Measurements from ENCODE around the gene HS6ST1. TPM values are rescaled to one million over a fixed set of nuclear protein-coding genes. Genes with fewer than 3 reads are reported as not detected.

HS6ST1 gene
- total RNA-seq, 3 donors from 2014 or later (not counting 1 experiment from before 2014, with no cell fraction given), result 18.9 to 35.9 (median 28.8) TPM

DNA sequence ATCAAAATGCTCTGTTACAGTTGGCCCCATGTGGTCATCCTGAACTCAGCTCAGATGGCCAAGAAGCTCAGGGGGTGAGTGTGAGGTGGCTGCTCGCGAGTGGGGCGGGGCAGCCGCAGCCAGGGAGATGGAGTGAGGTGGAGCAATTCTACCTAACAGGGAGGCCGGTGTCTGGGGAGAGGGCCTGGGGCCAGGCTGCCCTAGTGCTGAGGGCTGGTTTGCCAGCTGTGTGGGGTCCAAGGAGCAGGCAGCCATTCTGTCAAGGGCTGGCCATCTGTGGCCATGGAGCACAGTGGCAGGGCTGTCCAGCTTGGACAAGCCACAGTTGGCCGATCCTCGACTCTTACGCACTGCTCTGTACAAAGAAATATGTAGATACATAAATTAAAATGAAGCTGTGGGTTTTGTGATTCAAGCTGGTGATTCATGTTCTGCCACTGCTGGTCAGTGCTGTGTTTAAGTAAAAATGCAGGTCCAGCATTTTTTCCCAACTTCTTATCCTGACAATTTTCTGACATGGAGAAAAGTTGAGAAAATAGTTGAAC is 82.1 kb downstream of the HS6ST1 start:
- Histone ChIP-seq H3K36me3 (ENCODE audit: control insufficient read depth, insufficient read depth, low read length) (no peaks in the 10 kb centered on the region), H3K4me3 (ENCODE audit: low read length) (no peak overlapping the region), H3K27ac (ENCODE audit: low read length) (no peak overlapping the region), H3K9me3 (ENCODE audit: control insufficient read depth, insufficient read depth, low read length) (no peaks in the 10 kb centered on the region), H3K27me3 (ENCODE audit: control insufficient read depth, insufficient read depth, low read length) (peaks cover 2% of the 10 kb centered on the region), H3K4me1 (ENCODE audit: control insufficient read depth, insufficient read depth, low read length) (peaks cover 10% of the 10 kb centered on the region)
- Mint-ChIP-seq H3K36me3 (no peaks in the 10 kb centered on the region), H3K4me1 (no peaks in the 10 kb centered on the region), H3K27ac (no peak overlapping the region), H3K27me3 (ENCODE audit: low read depth in 2 of 2) (no peaks in the 10 kb centered on the region), H3K9me3 (no peaks in the 10 kb centered on the region), H3K4me3 (no peak overlapping the region)
- 95% methylated on average over 8 of the region's 8 CpGs for WGBS (ENCODE audit: insufficient coverage)
- no peak for DNase-seq
- intact Hi-C loops (cut with micrococcal nuclease), result no loop called here
- TF ChIP-seq, protein P1, sequence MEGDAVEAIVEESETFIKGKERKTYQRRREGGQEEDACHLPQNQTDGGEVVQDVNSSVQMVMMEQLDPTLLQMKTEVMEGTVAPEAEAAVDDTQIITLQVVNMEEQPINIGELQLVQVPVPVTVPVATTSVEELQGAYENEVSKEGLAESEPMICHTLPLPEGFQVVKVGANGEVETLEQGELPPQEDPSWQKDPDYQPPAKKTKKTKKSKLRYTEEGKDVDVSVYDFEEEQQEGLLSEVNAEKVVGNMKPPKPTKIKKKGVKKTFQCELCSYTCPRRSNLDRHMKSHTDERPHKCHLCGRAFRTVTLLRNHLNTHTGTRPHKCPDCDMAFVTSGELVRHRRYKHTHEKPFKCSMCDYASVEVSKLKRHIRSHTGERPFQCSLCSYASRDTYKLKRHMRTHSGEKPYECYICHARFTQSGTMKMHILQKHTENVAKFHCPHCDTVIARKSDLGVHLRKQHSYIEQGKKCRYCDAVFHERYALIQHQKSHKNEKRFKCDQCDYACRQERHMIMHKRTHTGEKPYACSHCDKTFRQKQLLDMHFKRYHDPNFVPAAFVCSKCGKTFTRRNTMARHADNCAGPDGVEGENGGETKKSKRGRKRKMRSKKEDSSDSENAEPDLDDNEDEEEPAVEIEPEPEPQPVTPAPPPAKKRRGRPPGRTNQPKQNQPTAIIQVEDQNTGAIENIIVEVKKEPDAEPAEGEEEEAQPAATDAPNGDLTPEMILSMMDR (IDR thresholded peaks at IDR 0.05), result no peak
- no peak for ATAC-seq

GRCh38 chr2:128235581-128235980 is 83.1 kb downstream of the HS6ST1 start:
- Mint-ChIP-seq H3K36me3 (no peaks in the 10 kb centered on the region), H3K27ac (no peak overlapping the region), H3K4me1 (no peaks in the 10 kb centered on the region), H3K27me3 (ENCODE audit: low read depth in 2 of 2) (no peaks in the 10 kb centered on the region), H3K4me3 (no peak overlapping the region), H3K9me3 (no peaks in the 10 kb centered on the region)
- Histone ChIP-seq H3K27me3 (ENCODE audit: control insufficient read depth, insufficient read depth, low read length) (peaks cover 2% of the 10 kb centered on the region), H3K4me3 (ENCODE audit: low read length) (no peak overlapping the region), H3K27ac (ENCODE audit: low read length) (no peak overlapping the region), H3K9me3 (ENCODE audit: control insufficient read depth, insufficient read depth, low read length) (no peaks in the 10 kb centered on the region), H3K4me1 (ENCODE audit: control insufficient read depth, insufficient read depth, low read length) (peaks cover 10% of the 10 kb centered on the region), H3K36me3 (ENCODE audit: control insufficient read depth, insufficient read depth, low read length) (no peaks in the 10 kb centered on the region)
- TF ChIP-seq, protein P1 (IDR thresholded peaks at IDR 0.05), result no peak
- no peak for DNase-seq
- WGBS (ENCODE audit: insufficient coverage), result 91% methylated on average over 8 of the region's 8 CpGs
- intact Hi-C loops (cut with micrococcal nuclease), result no loop called here
- ATAC-seq, result no peak

GRCh38 chr2:128234613-128235012 is 84.1 kb downstream of the HS6ST1 start:
- Histone ChIP-seq H3K36me3 (ENCODE audit: control insufficient read depth, insufficient read depth, low read length) (no peaks in the 10 kb centered on the region), H3K27ac (ENCODE audit: low read length) (no peak overlapping the region), H3K27me3 (ENCODE audit: control insufficient read depth, insufficient read depth, low read length) (peaks cover 2% of the 10 kb centered on the region), H3K4me1 (ENCODE audit: control insufficient read depth, insufficient read depth, low read length) (peaks cover 10% of the 10 kb centered on the region), H3K9me3 (ENCODE audit: control insufficient read depth, insufficient read depth, low read length) (no peaks in the 10 kb centered on the region), H3K4me3 (ENCODE audit: low read length) (no peak overlapping the region)
- TF ChIP-seq, protein P1 (IDR thresholded peaks at IDR 0.05), result no peak
- ATAC-seq, result no peak
- WGBS (ENCODE audit: insufficient coverage), result 87% methylated on average over 5 of the region's 5 CpGs
- Mint-ChIP-seq H3K36me3 (no peaks in the 10 kb centered on the region), H3K4me1 (no peaks in the 10 kb centered on the region), H3K4me3 (no peak overlapping the region), H3K27me3 (ENCODE audit: low read depth in 2 of 2) (no peaks in the 10 kb centered on the region), H3K27ac (no peak overlapping the region), H3K9me3 (no peaks in the 10 kb centered on the region)
- DNase-seq, result no peak
- intact Hi-C loops (cut with micrococcal nuclease), result no loop called here

- Histone ChIP-seq H3K36me3 (ENCODE audit: control insufficient read depth, insufficient read depth, low read length) (no peaks in the 10 kb centered on the region), H3K9me3 (ENCODE audit: control insufficient read depth, insufficient read depth, low read length) (no peaks in the 10 kb centered on the region), H3K4me3 (ENCODE audit: low read length) (peak overlapping the region; percentile 52), H3K4me1 (ENCODE audit: control insufficient read depth, insufficient read depth, low read length) (peaks cover 10% of the 10 kb centered on the region), H3K27me3 (ENCODE audit: control insufficient read depth, insufficient read depth, low read length) (peaks cover 2% of the 10 kb centered on the region), H3K27ac (ENCODE audit: low read length) (no peak overlapping the region)
- ATAC-seq, result no peak
- H3K27ac Mint-ChIP-seq, result peak overlapping the region in 1 of 2 donors; percentile 75
- TF ChIP-seq, protein P1 (IDR thresholded peaks at IDR 0.05), result peak; percentile 33
- no peaks in the 10 kb centered on the region for H3K4me1 Mint-ChIP-seq
- no peaks in the 10 kb centered on the region for H3K9me3 Mint-ChIP-seq
- no peaks in the 10 kb centered on the region for H3K27me3 Mint-ChIP-seq (ENCODE audit: low read depth in 2 of 2)
- 70% methylated on average over 9 of the region's 11 CpGs for WGBS (ENCODE audit: insufficient coverage)
- intact Hi-C loops (cut with micrococcal nuclease), result no loop called here
- H3K36me3 Mint-ChIP-seq, result no peaks in the 10 kb centered on the region
- DNase-seq, result no peak
- H3K4me3 Mint-ChIP-seq, result peak overlapping the region; percentile 87
Measured at GRCh38 chr2:128233790-128234395, 84.8 kb downstream of the HS6ST1 start.

Measured in natural killer cell (primary cell).